Lung (tissue), 12 donors: ENCODE data around the gene STH. TPM values are rescaled to one million over a fixed set of nuclear protein-coding genes. Genes with fewer than 3 reads are reported as not detected.

Source experiments
- ATAC-seq: fragments of 200-7000 bp; cut with Tn5 transposase; one replicate; pipeline ENCODE4 v1.9.1; 2020; ENCODE audit warnings: moderate number of reproducible peaks; ENCODE audit not compliant: insufficient read depth, low FRiP score
- DNase-seq, 3 donors: peaks; one replicate each; pipeline ENCODE4 v3.0.0-alpha.2; 2013 to 2017
- H3K27ac ChIP-seq, 2 donors: one replicate each; pipeline ENCODE4 v1.5.1; 2013; ENCODE audit warnings: mild to moderate bottlenecking in 2 of 2, moderate library complexity in 2 of 2, control low read depth in 1 of 2, inconsistent platforms in 1 of 2, low read depth in 1 of 2, low read length in 1 of 2
- H3K27me3 ChIP-seq, 3 donors: one replicate each; pipeline ENCODE4 v1.5.1; 2013; ENCODE audit warnings: low read length in 2 of 3; ENCODE audit not compliant: control insufficient read depth in 3 of 3, insufficient read depth in 3 of 3
- H3K36me3 ChIP-seq, 4 donors: one replicate each; pipeline ENCODE4 v1.5.1; 2013; ENCODE audit warnings: low read length in 4 of 4, mild to moderate bottlenecking in 1 of 4, moderate library complexity in 1 of 4; ENCODE audit not compliant: control insufficient read depth in 4 of 4, insufficient read depth in 4 of 4
- H3K4me1 ChIP-seq, 5 donors: one replicate each; pipeline ENCODE4 v1.5.1; 2013; ENCODE audit warnings: low read length in 5 of 5, mild to moderate bottlenecking in 2 of 5, moderate library complexity in 1 of 5; ENCODE audit not compliant: control insufficient read depth in 5 of 5, insufficient read depth in 5 of 5
- H3K4me3 ChIP-seq: one replicate; pipeline ENCODE4 v1.5.1; 2013; ENCODE audit warnings: mild to moderate bottlenecking, control low read depth, moderate library complexity
- H3K9ac ChIP-seq, 2 donors: one replicate each; pipeline ENCODE4 v1.5.1; 2013; ENCODE audit warnings: low read length in 2 of 2, control low read depth in 1 of 2; ENCODE audit not compliant: insufficient read depth in 1 of 2
- H3K9me3 ChIP-seq, 4 donors: one replicate each; pipeline ENCODE4 v1.5.1; 2013; ENCODE audit warnings: low read length in 3 of 4, mild to moderate bottlenecking in 1 of 4, moderate library complexity in 1 of 4; ENCODE audit not compliant: control insufficient read depth in 4 of 4, insufficient read depth in 3 of 4
- WGBS, 2 donors: extraction: QIAGEN DNeasy Blood & Tissue Kit; methylation state at CpG; one replicate each; pipeline ENCODE4 v1.1.7; 2013; 5-methylcytosine and 5-hydroxymethylcytosine counted together
- polyA plus RNA-seq, 2 donors: library from polyadenylated mRNA; stranded (reverse); fragments of 200-250 nt; gene quantifications; one replicate each; pipeline ENCODE4 v1.2.1, GENCODE V29; 2013
- total RNA-seq, 2 donors: library from RNA; depleted of rRNA in 1 of 2; stranded (reverse); fragments of >200 nt in 1 of 2; gene quantifications; one replicate each; pipeline ENCODE4 v1.2.1, GENCODE V29; 2014 to 2021
- TF ChIP-seq, protein P1 (sequence below): IDR thresholded peaks from 2 replicates; pipeline ENCODE4 v1.5.1; 2012; ENCODE audit warnings: mild to moderate bottlenecking; ENCODE audit errors: control extremely low read depth, extremely low read depth
- donor health status: control.
- donor health status: control.
- donor health status: Bipolar disorder and iron deficiency.
- donor health status: healthy.
- donor health status: DM: yes; HTN: yes; CAD: no.

Gene STH
- total and polyA plus RNA-seq, 4 donors = not detected

DNA sequence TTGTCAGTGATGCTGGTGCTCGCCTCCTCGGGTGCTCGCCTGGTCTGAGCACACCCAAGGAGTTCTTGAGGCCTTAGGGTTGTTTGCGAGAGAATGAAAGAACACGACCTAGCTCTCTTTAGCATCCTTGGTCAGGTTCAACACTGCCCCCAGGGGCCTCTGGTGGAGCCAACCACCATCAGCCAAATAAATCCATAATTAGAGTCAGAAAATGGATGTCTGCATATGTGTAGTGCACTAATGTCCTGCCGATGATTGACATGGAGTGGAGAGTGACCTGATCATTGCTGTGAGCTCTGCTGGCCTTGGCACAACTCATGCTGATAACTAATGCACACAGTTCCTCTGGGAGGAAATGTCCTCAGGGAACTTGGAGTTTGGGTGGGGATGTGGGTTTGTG lies 8.2 kb upstream of the STH start:
- no peak for ATAC-seq
- Histone ChIP-seq H3K9ac (no peak overlapping the region), H3K4me3 (no peak overlapping the region), H3K27me3 (no peaks in the 10 kb centered on the region), H3K36me3 (no peaks in the 10 kb centered on the region), H3K27ac (no peak overlapping the region), H3K4me1 (peaks cover 0 to 6% (median 4%) of the 10 kb centered on the region in 5 donors), H3K9me3 (no peaks in the 10 kb centered on the region)
- no peak for DNase-seq
- TF ChIP-seq, protein P1, sequence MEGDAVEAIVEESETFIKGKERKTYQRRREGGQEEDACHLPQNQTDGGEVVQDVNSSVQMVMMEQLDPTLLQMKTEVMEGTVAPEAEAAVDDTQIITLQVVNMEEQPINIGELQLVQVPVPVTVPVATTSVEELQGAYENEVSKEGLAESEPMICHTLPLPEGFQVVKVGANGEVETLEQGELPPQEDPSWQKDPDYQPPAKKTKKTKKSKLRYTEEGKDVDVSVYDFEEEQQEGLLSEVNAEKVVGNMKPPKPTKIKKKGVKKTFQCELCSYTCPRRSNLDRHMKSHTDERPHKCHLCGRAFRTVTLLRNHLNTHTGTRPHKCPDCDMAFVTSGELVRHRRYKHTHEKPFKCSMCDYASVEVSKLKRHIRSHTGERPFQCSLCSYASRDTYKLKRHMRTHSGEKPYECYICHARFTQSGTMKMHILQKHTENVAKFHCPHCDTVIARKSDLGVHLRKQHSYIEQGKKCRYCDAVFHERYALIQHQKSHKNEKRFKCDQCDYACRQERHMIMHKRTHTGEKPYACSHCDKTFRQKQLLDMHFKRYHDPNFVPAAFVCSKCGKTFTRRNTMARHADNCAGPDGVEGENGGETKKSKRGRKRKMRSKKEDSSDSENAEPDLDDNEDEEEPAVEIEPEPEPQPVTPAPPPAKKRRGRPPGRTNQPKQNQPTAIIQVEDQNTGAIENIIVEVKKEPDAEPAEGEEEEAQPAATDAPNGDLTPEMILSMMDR = no peak
- WGBS, 2 donors = 83 to 95% methylated on average over 6 of the region's 6 CpGs

DNA sequence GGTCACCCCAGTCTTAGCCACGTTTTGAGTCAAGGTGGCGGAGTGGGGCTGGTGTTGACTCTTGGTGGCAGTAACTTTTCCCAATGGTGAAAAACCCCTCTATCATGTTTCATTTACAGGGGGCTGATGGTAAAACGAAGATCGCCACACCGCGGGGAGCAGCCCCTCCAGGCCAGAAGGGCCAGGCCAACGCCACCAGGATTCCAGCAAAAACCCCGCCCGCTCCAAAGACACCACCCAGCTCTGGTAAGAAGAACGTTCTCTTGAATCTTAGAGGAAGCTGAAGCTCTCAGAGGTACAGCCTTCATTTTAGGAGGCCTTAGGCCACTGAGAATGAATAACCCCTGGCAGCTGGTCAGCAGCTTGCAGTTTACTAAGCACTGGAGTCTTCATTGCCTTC lies 7.7 kb upstream of the STH start:
- no peak for DNase-seq
- H3K27ac ChIP-seq = no peak overlapping the region
- WGBS, 2 donors = 86 to 91% methylated on average over 10 of the region's 10 CpGs

DNA sequence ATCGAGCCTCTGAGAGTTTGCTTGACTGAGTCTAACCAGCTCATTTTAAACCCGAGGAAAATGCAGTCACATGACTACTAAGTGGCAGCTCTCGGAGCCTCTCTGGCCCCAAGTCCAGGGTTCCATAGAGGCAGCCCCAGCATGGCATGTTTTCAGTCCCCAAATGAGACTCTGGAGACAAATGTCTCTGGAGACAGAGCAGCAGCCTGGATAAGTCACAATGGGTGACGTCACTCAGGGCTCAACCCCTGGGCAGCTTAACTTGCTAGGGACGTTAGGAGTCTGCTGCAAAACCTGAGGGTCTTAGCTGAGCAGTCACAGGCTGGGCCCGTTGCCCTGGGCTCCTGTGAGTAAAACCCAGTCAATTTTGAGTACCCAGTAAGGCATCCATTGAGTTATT lies 6.9 kb upstream of the STH start:
- no peak overlapping the region for H3K27ac ChIP-seq
- TF ChIP-seq, protein P1 = no peak
- H3K4me3 ChIP-seq = no peak overlapping the region
- no peaks in the 10 kb centered on the region for H3K9me3 ChIP-seq
- peaks cover 0 to 8% (median 6%) of the 10 kb centered on the region in 5 donors for H3K4me1 ChIP-seq
- H3K9ac ChIP-seq = no peak overlapping the region
- 72 to 76% methylated on average over 6 of the region's 6 CpGs for WGBS, 2 donors
- H3K27me3 ChIP-seq = no peaks in the 10 kb centered on the region
- DNase-seq (no peak), ATAC-seq (no peak)
- H3K36me3 ChIP-seq = no peaks in the 10 kb centered on the region

More for the DNA sequence above, 7.7 kb upstream of the STH start:
- TF ChIP-seq, protein P1 = no peak
- no peak overlapping the region for H3K9ac ChIP-seq
- peaks cover 0 to 8% (median 6%) of the 10 kb centered on the region in 5 donors for H3K4me1 ChIP-seq
- no peak overlapping the region for H3K4me3 ChIP-seq
- H3K27me3 ChIP-seq = no peaks in the 10 kb centered on the region
- H3K9me3 ChIP-seq = no peaks in the 10 kb centered on the region
- no peaks in the 10 kb centered on the region for H3K36me3 ChIP-seq
- ATAC-seq = no peak

DNA sequence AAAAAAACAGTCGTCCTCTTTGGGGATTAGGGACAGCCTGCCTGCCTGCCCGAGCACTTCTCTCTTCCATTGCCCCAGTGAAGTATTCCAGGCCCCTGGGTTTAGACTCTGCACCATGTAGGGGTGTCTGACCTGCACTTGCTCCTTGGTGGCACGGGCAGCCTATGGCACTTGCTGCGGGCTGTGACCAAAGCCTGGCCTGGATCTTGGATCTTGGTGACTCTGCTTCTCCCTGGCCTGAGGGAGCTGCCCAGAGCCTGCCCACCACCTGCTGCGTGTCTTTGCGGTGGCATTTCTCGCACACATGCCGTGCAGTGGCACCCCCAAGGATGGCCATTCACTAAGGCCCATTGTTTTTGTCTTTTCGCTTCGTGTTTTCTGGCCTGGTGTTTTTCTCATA lies 6.1 kb upstream of the STH start:
- ATAC-seq (no peak), DNase-seq (no peak)
- H3K36me3 ChIP-seq = no peaks in the 10 kb centered on the region
- H3K27ac ChIP-seq = no peak overlapping the region
- WGBS, 2 donors = 87 to 88% methylated on average over 10 of the region's 10 CpGs
- H3K9ac ChIP-seq = no peak overlapping the region
- TF ChIP-seq, protein P1 = no peak
- no peaks in the 10 kb centered on the region for H3K9me3 ChIP-seq
- H3K4me1 ChIP-seq = peaks cover 0 to 8% (median 6%) of the 10 kb centered on the region in 5 donors
- H3K4me3 ChIP-seq = no peak overlapping the region
- no peaks in the 10 kb centered on the region for H3K27me3 ChIP-seq
